Neural crest cell (in vitro differentiated cells): ENCODE data around the gene WFDC8. TPM values are rescaled to one million over a fixed set of nuclear protein-coding genes. Genes with fewer than 3 reads are reported as not detected.

Experiments used
- DNase-seq: peaks from one replicate; pipeline ENCODE4 v3.0.0; 2021; ENCODE audit warnings: low read depth, mixed read lengths, low spot score
- H3K27ac Mint-ChIP-seq: one replicate; pipeline ENCODE4 v1.8.0; 2021; ENCODE audit warnings: mild to moderate bottlenecking, mixed read lengths; ENCODE audit not compliant: unreplicated experiment
- H3K27me3 Mint-ChIP-seq: 2 replicates; pipeline ENCODE4 v1.8.0; 2021; ENCODE audit warnings: low read depth, mild to moderate bottlenecking, mixed read lengths
- H3K36me3 Mint-ChIP-seq: 2 replicates; pipeline ENCODE4 v1.8.0; 2021; ENCODE audit warnings: low read depth, mild to moderate bottlenecking, mixed read lengths
- H3K4me1 Mint-ChIP-seq: 2 replicates; pipeline ENCODE4 v1.8.0; 2021; ENCODE audit warnings: mixed read lengths
- H3K4me3 Mint-ChIP-seq: one replicate; pipeline ENCODE4 v1.8.0; 2021; ENCODE audit warnings: mild to moderate bottlenecking, mixed read lengths
- H3K9me3 Mint-ChIP-seq: 2 replicates; pipeline ENCODE4 v1.8.0; 2021; ENCODE audit warnings: mixed read lengths
- total RNA-seq: library from RNA; stranded (reverse); gene quantifications from 2 replicates; pipeline ENCODE4 v1.2.1, GENCODE V29; 2021
- TF ChIP-seq, protein P1 (sequence below): fragments of 200-600 bp; sonication (generic); conservative IDR thresholded peaks from 2 replicates; pipeline ENCODE4 v1.5.0; 2021; ENCODE audit warnings: antibody characterized with exemption, mild to moderate bottlenecking

WFDC8 gene
- total RNA-seq, 1 donor from 2014 or later: not detected

DNA sequence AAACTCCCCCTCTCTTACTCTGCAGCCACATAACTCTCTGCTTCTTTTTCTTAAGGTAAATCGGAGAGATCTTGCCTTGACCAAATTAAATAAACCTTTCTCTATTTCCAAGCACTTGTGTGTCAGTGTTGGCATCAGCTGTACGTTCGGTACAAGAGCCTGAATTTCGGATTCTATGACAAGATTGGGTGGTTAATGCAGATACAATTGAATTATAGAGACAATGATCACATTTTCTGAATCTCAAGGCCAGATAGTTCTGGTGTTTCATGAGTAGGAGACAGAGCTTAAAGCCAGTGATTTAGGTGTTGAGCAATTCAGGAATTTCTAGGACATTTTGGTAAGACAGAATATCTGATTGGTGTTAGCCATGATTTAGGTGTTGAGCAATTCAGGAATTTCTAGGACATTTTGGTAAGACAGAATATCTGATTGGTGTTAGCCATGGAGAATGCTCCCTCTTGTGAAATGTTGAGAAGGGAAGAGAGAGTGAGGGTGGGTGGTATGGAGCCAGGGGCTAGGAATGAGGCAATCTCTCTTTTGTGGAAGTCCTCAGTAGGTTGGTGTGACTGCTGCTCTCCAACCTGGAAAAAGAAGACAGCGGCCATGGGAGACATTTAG lies 68.7 kb downstream of the WFDC8 start:
- H3K4me1 Mint-ChIP-seq: no peaks in the 10 kb centered on the region
- H3K4me3 Mint-ChIP-seq: no peak overlapping the region
- H3K27me3 Mint-ChIP-seq: peaks cover 72% of the 10 kb centered on the region
- no peaks in the 10 kb centered on the region for H3K9me3 Mint-ChIP-seq
- TF ChIP-seq, protein P1, sequence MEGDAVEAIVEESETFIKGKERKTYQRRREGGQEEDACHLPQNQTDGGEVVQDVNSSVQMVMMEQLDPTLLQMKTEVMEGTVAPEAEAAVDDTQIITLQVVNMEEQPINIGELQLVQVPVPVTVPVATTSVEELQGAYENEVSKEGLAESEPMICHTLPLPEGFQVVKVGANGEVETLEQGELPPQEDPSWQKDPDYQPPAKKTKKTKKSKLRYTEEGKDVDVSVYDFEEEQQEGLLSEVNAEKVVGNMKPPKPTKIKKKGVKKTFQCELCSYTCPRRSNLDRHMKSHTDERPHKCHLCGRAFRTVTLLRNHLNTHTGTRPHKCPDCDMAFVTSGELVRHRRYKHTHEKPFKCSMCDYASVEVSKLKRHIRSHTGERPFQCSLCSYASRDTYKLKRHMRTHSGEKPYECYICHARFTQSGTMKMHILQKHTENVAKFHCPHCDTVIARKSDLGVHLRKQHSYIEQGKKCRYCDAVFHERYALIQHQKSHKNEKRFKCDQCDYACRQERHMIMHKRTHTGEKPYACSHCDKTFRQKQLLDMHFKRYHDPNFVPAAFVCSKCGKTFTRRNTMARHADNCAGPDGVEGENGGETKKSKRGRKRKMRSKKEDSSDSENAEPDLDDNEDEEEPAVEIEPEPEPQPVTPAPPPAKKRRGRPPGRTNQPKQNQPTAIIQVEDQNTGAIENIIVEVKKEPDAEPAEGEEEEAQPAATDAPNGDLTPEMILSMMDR: no peak
- H3K36me3 Mint-ChIP-seq: no peaks in the 10 kb centered on the region
- no peak overlapping the region for H3K27ac Mint-ChIP-seq
- DNase-seq: no peak

DNA sequence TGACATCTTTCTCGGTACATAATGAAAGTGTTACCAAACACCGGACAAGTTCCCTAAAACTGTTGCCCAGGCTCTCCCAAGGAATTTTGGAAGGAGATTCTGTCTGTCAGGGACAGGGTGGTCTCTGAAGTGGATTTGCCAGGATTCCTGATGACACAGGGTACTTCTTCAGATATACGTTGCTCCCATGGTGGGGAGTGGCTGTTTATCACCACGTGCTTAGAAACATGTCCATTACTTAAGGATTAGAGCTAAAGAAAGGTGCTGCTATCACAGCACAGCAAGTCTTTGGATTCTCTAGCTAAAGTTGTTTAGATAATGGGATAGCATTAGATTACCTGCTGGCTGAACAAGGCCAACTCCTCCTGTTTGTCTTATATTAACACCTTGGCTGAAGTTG lies 70.0 kb downstream of the WFDC8 start:
- Mint-ChIP-seq H3K9me3 (no peaks in the 10 kb centered on the region), H3K27ac (no peak overlapping the region), H3K27me3 (peaks cover 69% of the 10 kb centered on the region), H3K4me1 (no peaks in the 10 kb centered on the region), H3K4me3 (no peak overlapping the region), H3K36me3 (no peaks in the 10 kb centered on the region)
- TF ChIP-seq, protein P1: no peak
- DNase-seq: no peak

DNA sequence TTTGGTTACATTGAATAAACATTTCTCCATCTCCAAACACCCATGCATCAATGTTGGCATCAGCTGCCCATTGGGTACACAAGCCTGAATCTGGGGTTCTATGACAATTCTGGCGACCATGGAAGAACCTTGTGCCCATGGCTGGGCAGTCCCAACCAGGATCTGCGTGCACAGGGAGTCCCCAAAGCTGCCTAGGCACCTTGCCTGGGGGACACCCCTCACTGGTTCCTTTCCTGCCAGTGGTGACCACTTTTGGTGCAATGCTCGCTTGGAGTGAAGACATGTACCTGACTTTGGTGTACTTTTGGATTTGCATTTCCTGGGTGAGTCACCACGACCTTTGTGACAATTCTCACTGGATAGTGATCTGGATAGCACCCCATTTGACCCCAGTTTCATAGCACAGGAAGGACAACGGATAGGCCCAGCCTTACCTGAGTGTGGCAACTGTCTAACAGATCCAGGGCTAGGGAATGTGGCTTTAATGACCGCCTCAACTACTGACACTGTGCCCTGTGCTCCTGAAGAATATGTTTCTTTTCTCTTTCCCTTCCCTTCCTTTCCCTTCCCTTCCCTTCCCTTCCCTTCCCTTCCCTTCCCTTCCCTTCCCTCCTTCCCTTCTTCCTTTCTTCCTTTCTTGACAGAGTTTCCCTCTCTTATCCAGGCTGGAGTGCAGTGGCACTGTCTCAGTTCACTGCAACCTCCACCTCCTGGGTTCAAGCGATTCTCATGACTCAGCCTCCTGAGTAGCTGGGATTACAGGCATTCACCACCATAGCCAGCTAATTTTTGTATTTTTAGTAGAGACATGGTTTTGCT lies 70.8 kb downstream of the WFDC8 start:
- TF ChIP-seq, protein P1: no peak
- peaks cover 62% of the 10 kb centered on the region for H3K27me3 Mint-ChIP-seq
- H3K27ac Mint-ChIP-seq: no peak overlapping the region
- no peak for DNase-seq
- H3K36me3 Mint-ChIP-seq: no peaks in the 10 kb centered on the region
- H3K9me3 Mint-ChIP-seq: no peaks in the 10 kb centered on the region
- no peak overlapping the region for H3K4me3 Mint-ChIP-seq
- no peaks in the 10 kb centered on the region for H3K4me1 Mint-ChIP-seq

DNA sequence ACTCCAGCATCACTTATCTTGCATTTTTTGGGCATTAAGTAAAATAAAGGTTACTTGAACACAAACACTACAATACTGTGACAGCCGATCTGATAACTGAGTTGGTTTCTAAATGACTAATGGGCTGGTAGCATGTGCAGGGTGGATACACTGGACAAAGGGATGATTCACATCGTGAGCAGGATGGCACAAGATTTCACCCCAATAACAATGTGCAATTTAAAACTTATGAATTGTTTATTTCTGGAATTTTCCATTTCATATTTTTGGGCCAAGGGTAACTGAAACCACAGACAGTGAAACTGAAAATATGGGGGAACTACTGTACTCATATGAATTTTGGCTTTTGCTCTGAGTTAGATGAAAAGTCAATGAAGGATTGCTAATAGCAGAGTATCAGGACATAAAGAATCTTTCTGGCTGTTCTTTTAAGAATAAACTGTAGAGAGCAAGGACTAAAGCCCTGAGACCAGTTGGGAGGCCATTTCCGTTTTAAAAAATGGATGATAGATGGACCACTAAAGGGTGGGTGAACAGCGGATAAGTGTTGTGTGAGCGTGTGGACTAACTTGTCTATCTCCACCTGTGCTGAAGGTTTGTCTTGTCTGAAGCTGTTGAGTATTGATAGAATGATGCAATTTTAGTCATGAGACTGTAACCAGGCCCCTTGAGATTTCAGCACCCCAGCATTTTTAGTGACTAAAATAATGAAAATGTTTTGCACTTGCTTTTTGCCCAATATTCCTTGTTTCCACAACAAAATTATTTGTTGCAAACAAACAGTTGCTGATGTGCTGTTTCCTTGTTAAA lies 71.9 kb downstream of the WFDC8 start:
- TF ChIP-seq, protein P1: no peak
- no peak for DNase-seq
- Mint-ChIP-seq H3K4me3 (no peak overlapping the region), H3K9me3 (no peaks in the 10 kb centered on the region), H3K27ac (no peak overlapping the region), H3K4me1 (no peaks in the 10 kb centered on the region), H3K27me3 (peaks cover 54% of the 10 kb centered on the region), H3K36me3 (no peaks in the 10 kb centered on the region)

DNA sequence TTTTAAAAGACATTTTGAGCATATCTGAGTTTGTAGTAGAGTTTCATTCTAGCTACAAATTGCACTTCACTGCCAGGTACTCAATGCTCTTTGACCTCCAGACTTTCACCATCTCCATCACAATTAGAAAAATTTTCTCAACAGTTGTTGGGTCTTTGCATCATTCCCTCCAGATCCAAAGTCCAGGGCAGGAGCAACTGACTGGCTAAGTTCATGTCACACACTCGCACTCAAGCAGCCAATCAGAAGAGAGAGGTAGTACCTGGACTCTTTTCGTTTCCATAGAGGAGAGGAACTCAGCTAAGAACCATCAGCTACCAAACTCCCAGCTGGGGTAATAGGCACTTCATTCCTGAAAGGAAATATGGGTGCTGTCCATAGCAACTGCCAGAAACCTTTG lies 72.7 kb downstream of the WFDC8 start:
- no peak overlapping the region for H3K27ac Mint-ChIP-seq
- peaks cover 53% of the 10 kb centered on the region for H3K27me3 Mint-ChIP-seq

More for the DNA sequence above, 72.7 kb downstream of the WFDC8 start:
- Mint-ChIP-seq H3K9me3 (no peaks in the 10 kb centered on the region), H3K36me3 (no peaks in the 10 kb centered on the region), H3K4me1 (no peaks in the 10 kb centered on the region), H3K4me3 (no peak overlapping the region)
- no peak for DNase-seq
- TF ChIP-seq, protein P1: no peak
